GM18519 (cell line): ENCODE results near the gene MEF2C.
A peak's percentile ranks its signal among the peaks of the same experiment; 100 is the strongest.
"Not testable (repeated sequence)": the region's sequence is repeated elsewhere in the genome, so short reads cannot be mapped to it uniquely, and the experiment has no call there.

Experiments used
- ATAC-seq: cut with Tn5 transposase; IDR thresholded peaks from one replicate; pipeline ENCODE4 v1.9.1; 2021; ENCODE audit warnings: mild to moderate bottlenecking, moderate library complexity; ENCODE audit not compliant: unreplicated experiment, low FRiP score

The MEF2C gene

DNA sequence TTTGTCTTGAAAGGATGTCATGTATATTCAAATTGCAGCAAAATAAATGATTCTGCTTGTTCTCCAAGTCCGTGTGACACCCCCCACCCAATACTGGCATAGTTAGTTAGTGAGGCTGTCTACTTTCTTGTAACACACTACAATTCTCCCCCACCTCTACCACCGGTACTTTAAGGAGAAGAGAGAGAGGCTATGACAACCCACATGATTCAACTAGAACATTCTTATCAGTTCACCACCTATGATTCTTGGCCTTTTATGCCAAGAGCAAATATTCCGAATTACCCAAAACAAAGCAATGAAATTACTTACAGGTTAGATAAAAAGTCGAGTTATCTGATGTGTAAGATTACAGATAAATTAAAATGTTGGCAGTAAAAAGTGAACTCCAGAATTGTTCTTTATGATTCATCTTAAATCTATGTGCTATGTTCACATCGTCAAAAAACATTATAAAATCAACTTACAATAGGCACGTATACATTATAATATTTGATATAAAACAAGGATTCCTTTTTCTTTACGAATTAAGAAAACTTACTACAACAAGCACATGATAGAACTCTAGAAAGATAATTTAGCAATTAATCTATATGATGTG lies 14.4 kb downstream of the MEF2C start:
- ATAC-seq: no peak

DNA sequence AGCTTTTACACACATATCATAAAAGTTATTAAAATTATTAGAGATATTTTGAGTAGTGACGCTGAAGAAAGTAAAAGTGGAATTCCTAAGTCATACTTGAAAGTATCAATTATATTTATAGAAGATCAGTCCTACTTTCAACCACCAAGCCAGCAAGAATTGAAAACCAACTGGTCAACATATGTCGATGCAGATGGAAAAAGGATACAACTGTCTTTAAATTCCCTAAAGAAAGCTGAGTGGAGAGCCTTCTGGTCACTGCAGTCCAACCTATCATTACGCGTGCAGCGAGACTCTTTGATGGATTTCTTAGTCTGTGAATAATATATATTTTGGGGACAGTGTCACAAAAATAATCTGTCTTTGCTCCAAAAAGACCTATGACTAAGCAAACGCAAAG lies 15.3 kb downstream of the MEF2C start:
- no peak for ATAC-seq

DNA sequence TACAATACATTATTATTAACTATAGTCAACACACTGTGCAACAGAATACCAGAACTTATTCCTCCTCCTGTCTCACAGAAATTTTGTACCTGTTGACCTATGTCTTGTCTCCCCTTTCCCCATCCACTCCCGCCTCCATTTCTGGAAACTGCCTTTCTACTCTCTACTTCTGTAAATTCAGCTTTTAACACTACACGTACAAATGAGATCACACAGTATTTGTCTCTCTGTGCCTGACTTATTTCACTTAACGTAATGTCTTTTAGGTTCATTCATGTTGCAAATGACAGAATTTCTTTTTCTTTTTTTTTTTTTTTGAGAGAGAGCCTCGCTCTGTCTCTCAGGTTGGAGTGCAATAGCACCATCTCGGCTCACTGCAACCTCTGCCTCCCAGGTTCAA lies 19.5 kb downstream of the MEF2C start:
- no peak for ATAC-seq

DNA sequence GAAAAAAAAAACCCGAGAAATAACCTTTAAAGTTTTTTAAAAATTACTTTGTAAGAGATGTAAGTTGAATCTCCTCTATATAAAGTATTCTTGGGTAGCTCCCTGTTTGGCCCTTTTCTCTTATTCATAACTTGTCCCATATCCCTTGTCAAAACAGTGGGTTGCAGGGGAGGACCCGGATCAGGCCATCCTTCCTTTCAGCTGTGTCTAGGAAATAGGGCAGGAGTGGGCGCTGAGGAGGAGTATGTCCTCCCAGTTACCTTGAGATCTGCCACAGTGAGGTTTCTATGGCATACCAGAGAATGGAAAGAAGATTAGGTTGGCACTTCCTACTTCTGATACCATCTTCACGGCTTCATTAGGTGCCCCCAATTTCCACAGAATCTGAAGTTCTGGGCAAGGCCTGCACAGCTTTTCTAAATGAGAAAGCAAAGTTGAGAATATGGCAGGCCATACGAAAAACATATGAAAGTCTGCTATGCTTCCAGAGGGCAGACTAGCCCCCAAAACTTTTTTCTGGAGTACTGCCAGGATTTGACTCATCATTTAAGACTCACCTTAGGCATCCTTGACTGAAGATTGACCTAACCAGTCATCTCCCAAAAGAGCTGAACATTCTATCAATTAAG lies 20.3 kb downstream of the MEF2C start:
- ATAC-seq: no peak

DNA sequence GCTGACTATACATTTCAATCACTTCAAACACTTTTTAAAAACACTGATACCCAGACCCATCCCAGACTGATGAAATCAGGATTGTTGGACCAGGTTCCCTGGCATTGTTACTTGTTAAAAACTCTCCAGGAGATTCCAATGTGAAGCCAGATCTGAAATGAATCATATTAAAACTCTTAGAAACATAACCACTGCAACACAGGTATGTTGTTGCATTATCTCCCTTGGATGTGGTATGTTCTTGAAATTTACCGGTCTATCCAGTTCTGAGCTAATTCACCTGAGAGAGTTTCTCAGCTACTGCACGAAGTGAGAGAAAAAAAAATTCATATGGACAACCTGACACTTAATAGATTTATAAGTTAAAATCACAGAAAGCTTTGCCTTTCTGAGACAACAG lies 21.8 kb downstream of the MEF2C start:
- ATAC-seq: no peak

DNA sequence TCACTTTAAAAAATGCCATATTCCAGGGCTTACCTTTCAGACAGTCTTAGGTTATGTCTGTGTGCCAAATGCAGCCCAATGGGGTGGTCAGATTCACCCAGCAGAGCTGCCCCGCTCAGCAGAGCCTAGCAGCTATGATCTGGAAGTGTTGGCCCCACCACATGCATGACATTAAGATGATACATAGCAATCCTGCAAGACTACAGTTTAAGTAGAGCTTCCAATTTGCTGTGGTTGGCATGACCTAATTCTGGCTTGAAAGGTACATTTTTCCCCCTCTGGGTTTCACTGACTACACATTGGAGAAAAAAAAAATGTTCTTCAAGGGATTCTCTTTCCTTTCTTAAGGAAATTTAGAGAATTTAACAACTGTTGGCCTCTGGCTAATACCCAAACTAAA lies 22.5 kb downstream of the MEF2C start:
- no peak for ATAC-seq

DNA sequence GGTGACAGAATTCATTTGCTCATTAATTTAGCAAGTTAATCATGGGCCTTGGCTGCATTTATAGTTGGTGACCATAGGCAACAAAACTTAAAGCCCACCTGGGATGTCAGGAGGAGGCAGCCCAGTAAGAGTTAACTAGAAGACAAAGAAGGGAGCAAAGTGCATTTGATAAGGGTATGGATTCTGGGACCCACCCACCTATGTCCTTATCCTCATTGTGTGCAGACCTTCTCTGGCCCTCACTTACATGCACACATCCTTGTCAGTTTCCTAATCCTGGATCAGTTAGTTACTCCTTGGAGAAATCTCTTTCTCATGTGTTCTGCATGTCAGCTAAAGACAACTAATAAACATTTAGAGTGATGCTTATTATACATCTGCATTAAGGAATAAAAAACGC lies 24.6 kb downstream of the MEF2C start:
- no peak for ATAC-seq

DNA sequence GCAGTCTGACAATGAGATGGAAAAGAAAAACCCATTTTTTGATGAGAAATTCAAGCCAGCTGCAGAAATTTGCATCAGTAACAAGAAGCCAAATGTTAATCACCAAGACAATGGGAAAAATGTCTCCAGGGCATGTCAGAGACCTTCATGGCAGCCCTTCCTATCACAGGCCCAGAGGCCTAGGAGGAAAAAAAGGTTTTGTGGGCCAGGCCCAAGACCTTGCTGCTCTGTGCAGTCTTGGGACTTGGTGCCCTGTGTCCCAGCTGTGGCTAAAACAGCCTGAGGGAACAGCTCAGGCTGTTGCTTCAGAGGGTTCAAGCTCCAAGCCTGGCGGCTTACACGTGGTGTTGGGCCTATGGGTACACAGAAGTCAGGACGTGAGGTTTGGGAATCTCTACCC lies 26.6 kb downstream of the MEF2C start:
- ATAC-seq: not testable (repeated sequence)

DNA sequence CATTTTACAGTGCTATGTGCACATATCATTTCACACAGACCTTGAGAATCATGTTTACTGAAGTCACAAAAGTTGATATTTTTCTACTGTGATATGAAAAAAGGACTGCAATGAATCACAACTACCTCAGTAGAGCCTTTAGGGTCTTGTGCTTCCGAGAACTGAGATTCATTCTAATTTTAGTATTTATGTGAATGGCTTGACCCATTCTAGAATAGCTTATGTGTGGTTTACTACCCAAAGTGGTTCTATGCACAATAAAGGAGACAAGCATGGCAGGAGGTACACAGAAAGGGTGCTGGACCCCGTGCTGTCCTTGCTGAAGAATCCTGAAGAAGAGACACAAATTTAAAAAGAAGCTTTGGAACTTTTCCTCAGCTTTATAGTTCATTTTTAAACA lies 28.2 kb downstream of the MEF2C start:
- peak; percentile 78 for ATAC-seq

DNA sequence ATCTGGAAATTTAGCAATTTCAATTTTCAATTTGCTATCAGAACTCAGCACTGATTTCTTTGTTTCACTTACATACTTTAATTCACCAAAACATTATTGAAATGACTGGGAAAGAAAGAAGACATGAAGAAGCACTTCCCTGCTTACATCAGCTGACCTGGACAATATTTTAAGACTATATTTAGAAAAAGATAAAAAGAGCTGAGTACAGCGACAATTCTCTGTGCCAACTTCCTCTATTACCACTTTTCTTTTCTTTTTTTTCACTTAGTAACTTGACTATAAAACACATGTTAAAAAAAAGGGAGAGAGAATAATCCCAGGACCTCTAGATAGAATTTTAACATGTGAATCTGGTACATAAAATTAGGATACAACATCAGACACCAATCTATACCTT lies 35.6 kb downstream of the MEF2C start:
- no peak for ATAC-seq

DNA sequence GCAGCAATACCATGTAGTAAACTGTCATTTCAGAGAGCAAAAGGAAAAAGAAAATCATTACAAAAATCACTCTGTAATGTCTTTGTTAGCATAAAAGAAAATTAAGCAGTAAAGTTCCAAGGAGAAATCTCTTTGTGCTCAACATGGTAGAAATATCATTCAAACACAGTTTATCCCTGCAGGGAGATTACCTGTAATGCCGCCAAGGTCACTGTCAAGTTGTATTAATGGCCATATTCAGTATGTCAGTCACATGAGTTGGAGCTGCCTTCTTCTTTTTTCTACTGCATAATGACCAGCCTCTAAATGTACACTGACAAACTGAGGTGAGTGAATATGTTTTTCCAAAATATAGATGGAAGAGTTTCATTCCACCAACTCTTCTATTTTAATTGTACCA lies 36.5 kb downstream of the MEF2C start:
- ATAC-seq: no peak

DNA sequence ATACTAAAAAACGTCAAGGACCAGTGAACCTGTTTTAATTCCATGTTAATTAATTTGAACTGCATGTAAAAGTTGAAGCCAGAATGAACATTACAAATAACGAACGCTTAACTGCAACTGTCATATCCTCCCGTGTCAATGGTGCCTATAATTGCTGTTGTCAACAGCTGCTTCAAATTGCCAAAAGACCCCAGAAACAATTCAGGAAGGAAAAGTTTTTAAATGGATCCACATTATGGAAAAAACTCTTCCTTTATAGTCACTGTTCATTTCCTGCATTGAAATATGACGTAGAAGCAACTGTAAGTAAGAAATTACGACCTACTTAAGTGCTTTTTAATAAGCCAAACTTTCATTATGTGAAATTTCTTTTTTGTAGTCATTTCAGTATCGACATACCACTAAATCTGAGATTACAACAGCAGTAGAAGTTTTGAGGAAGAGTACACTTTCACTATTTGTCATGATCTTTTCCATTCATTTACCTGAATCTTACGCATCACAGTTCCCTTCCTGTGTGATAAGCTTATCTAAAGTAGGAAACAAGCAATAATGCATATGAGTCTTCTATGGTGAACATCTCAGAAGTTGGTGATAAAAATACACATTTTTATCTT lies 37.8 kb downstream of the MEF2C start:
- ATAC-seq: peak; percentile 83

DNA sequence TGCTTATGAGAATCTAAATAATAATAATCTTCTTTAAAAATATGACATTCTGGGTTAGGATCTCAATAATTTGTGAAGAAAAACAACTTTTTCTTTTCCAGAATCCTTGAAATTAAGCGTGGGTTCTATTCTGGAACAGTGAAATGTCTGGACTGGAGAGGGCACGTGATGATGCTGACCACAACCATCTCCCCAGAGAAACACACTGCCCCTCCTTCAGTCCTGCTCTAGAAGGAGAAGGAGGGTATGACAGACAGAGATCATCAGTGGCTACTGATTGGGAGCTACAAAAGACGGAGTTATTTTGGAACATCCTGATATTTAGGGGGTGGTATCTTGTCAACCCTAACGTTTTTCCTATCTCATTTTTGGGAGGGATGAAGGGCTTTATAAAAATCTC lies 40.2 kb downstream of the MEF2C start:
- ATAC-seq: no peak

DNA sequence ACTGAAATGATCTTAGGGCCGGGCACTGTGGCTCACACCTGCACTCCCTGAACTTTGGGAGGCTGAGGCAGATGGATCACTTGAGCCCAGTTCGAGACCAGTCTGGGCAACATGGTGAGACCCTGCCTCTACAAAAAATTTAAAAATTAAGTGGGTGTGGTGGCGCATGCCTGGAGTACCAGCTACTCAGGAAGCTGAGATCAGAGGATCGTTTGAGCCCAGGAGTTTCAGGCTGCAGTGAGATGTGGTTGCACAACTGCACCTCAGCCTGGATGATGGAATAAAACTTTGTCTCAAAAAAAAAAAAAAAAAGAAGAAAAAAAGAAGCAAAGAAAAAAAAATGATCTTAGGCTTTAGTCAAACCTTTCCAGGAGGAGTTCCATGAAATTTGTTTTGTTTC lies 41.8 kb downstream of the MEF2C start:
- no peak for ATAC-seq

DNA sequence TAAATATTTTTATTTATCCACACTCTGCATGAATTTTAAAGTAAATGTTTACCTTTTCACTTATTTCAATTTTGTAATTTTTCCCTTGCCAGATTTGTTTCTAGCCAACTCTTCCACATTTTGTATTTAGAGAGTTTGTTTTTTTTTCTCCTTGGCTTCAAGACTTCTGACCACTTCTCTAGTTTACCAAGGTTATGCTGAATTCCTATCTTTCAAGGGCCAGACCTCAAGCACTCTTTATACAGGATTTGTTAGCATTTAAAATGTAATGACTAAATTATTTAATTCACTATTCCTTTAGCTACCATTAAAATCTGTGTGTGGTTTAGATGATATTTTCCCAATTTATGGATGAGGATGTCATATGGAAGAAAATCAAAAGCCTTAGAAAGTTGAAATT lies 42.5 kb downstream of the MEF2C start:
- ATAC-seq: no peak

DNA sequence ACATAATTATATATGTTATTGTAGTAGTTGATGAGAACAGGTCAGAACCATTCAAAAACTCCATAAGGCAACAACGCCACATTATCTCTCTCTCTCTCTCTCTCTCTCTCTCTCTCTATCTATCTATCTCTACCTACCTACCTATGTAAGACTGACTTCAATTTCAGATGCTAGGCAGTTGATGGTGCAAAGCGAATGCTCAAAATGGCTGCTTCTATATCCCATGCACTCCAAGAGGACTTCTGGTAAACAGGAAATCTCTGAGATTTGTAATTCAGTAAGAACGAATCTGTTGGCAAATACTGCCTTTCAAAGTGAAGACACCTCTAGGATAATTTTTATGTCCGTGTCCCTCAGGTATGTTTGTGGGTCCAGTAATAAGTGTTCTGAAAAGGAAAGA lies 43.7 kb downstream of the MEF2C start:
- ATAC-seq: no peak

DNA sequence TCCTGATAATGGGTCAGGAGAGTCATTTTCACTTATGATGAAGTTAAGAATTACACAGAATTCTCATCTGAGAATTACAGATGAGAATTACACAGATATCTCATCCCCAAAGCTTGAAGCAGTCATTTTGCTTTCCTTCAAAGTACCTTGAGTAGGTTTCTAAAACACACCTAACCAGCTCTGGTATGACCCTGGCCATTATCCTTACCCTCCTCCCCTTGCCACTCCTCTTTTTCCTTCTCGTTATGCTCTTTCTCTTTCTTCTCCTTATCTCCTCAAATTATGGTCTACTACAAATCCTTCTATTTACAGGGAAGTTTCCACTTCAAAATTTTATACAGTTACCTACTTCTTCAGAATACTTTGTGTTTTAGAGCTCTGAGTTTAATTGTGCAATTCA lies 44.5 kb downstream of the MEF2C start:
- ATAC-seq: no peak

DNA sequence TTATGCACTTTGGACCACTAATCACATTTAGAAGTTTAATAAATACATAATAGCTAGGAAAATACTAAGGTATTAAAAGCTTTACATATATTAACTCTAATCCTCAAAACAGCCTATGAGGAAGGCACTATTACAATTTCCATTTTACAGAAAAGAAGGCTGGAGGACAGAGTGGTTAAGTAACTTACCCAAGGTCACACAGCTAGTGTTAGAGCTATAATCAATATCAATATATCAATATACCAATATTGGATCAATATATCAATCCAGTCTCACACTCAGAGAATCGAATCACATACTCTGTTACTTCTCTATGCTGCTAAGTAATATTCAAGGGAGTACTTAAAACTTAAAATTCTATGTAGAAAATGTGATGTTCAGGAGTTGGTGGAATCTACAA lies 45.2 kb downstream of the MEF2C start:
- ATAC-seq: no peak

DNA sequence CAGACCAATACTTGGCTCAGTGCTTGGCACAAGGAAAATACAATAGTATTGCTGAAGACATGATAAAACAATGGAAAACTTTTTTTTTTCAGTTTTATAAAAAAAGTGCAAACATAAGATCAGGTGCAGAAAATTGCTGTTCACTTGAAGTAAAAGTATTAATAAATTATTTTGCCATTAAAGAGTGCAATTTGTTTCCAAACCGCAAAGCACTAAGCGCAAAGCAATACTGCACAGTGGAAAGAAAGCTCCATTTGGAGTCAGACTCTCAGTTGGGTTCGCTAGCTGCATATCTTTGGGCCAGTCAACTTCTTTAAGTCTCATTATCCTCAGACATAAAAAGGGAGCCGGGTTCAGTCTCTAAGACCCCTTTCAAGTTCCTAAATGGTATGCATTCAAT lies 45.8 kb downstream of the MEF2C start:
- no peak for ATAC-seq

DNA sequence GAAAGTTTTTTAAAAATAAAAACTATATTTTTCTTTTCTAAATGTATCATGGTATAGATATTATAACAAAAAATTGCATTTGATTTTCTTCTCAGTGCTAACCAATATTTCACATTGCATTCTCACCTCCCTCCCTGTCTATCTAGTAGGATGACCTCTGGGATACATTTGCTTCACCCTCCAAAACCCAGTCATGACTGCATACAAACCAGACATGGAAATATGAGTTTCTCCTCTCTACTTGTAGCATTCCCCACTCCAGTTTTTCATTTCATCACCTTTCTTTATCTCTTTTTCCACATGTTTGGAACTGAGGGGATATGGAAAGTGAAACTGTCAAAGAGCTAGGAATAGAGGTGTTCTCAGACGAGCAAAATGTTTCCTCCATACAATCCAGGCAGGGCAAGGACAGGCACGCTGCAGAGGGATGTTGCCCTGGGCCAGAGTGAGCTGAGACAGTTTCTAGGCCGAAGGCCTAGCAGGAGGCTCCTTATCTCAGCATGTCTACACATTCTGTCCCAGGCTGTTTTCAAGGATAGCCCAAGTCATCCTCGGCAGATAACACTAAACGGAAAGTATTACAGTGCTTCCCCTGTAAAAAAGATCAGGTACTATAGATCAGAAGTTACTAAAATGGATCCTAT lies 46.7 kb downstream of the MEF2C start:
- no peak for ATAC-seq

DNA sequence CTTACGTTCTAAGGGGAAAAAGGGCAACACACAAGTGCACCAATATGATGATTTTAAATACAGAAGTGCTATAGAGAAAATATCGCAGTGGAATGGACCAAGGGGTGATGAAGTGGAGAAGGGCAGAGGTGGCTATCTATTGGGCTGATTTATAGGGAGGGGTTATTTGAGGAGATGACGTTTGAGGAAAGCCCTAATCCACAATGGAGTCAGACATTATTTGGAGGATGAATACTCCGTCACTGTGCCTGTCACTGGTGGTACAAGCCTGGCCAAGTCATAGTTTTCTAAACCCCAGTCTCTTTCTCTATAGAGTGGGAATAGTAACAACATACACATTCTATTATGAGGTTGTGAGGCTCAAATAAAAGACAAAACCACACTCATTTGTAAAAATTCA lies 48.5 kb downstream of the MEF2C start:
- ATAC-seq: no peak

DNA sequence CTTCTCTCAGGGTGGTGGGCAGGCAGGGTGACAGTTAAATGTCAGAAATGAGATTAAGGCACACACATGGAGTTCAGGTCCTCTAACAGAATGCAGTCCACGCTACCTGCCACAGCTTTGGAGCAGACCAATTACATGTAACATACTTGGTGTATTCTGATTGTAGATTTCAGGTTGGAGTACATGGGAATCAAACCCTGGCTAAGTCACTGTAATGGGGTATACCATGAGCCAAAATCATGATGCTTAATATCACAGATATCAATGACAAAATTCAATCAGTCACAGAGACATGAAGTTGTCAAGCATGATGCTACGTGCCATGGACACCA lies 48.9 kb downstream of the MEF2C start:
- ATAC-seq: no peak
